GM19395 (cell line): Measurements from ENCODE around the gene PCDH9.

ENCODE experiments used
- ATAC-seq: cut with Tn5 transposase; IDR thresholded peaks from one replicate; pipeline ENCODE4 v1.9.1; 2021; ENCODE audit warnings: mild to moderate bottlenecking, moderate library complexity; ENCODE audit not compliant: unreplicated experiment

The PCDH9 gene

GRCh38 chr13:66429156-66429555 lies 801.0 kb downstream of the PCDH9 start:
- ATAC-seq, result no peak

GRCh38 chr13:66427458-66427861 lies 802.7 kb downstream of the PCDH9 start:
- no peak for ATAC-seq

GRCh38 chr13:66425741-66426140 lies 804.4 kb downstream of the PCDH9 start:
- no peak for ATAC-seq

GRCh38 chr13:66424422-66424821 lies 805.7 kb downstream of the PCDH9 start:
- no peak for ATAC-seq

GRCh38 chr13:66415444-66415843 lies 814.7 kb downstream of the PCDH9 start:
- no peak for ATAC-seq

- ATAC-seq, result no peak
These were observed 815.9 kb downstream of the PCDH9 start for GRCh38 chr13:66414066-66414800.

- no peak for ATAC-seq
These were observed 819.8 kb downstream of the PCDH9 start for GRCh38 chr13:66410314-66410713.

- no peak for ATAC-seq
These were observed 820.6 kb downstream of the PCDH9 start for GRCh38 chr13:66409542-66409941.

- no peak for ATAC-seq
These were observed 823.0 kb downstream of the PCDH9 start for GRCh38 chr13:66407128-66407527.

- no peak for ATAC-seq
These were observed 824.0 kb downstream of the PCDH9 start for GRCh38 chr13:66405908-66406802.

- no peak for ATAC-seq
These were observed 827.6 kb downstream of the PCDH9 start for GRCh38 chr13:66402546-66402945.

GRCh38 chr13:66402066-66402465 lies 828.1 kb downstream of the PCDH9 start:
- ATAC-seq, result no peak

GRCh38 chr13:66400292-66400691 lies 829.8 kb downstream of the PCDH9 start:
- no peak for ATAC-seq

GRCh38 chr13:66399873-66400272 lies 830.3 kb downstream of the PCDH9 start:
- no peak for ATAC-seq

- no peak for ATAC-seq
These were observed 833.0 kb downstream of the PCDH9 start for GRCh38 chr13:66397133-66397532.

GRCh38 chr13:66391322-66391721 lies 838.8 kb downstream of the PCDH9 start:
- ATAC-seq, result no peak

GRCh38 chr13:66378894-66379293 lies 851.2 kb downstream of the PCDH9 start:
- ATAC-seq, result no peak

GRCh38 chr13:66377569-66377968 lies 852.6 kb downstream of the PCDH9 start:
- no peak for ATAC-seq

- ATAC-seq, result no peak
These were observed 854.4 kb downstream of the PCDH9 start for GRCh38 chr13:66375756-66376155.

GRCh38 chr13:66369666-66370065 lies 860.5 kb downstream of the PCDH9 start:
- ATAC-seq, result no peak

GRCh38 chr13:66367356-66367755 lies 862.8 kb downstream of the PCDH9 start:
- ATAC-seq, result no peak

GRCh38 chr13:66365101-66365500 lies 865.0 kb downstream of the PCDH9 start:
- ATAC-seq, result no peak
